Measurements from ENCODE around the gene SLC10A2. TPM values are rescaled to one million over a fixed set of nuclear protein-coding genes. Genes with fewer than 3 reads are reported as not detected.

SLC10A2 gene
- total RNA-seq, 1 donor from 2014 or later: not detected

DNA sequence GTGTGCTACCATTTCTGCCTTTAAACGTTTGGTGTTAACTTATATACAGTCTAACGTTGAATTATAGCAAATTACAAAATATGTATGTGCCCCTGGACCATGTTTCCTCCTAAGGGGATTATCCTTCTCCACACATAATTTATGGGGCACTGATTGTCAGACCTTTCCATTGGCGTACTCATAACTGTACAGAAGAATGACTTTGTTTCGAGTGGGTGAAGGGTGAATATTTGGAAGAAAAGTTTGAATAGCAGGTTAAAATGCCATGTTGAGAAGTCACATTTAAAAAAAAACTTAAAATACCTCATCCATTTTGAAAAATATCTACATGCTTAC lies 58.8 kb downstream of the SLC10A2 start:
- Mint-ChIP-seq H3K27me3 (ENCODE audit: unreplicated experiment) (peaks cover 3% of the 10 kb centered on the region), H3K9me3 (ENCODE audit: unreplicated experiment) (no peaks in the 10 kb centered on the region), H3K4me1 (ENCODE audit: unreplicated experiment) (no peaks in the 10 kb centered on the region), H3K36me3 (ENCODE audit: low read depth, unreplicated experiment) (no peaks in the 10 kb centered on the region), H3K4me3 (ENCODE audit: unreplicated experiment) (no peak overlapping the region), H3K27ac (ENCODE audit: unreplicated experiment) (no peak overlapping the region)
- no peak for DNase-seq (ENCODE audit: low spot score)
- TF ChIP-seq, protein P1, sequence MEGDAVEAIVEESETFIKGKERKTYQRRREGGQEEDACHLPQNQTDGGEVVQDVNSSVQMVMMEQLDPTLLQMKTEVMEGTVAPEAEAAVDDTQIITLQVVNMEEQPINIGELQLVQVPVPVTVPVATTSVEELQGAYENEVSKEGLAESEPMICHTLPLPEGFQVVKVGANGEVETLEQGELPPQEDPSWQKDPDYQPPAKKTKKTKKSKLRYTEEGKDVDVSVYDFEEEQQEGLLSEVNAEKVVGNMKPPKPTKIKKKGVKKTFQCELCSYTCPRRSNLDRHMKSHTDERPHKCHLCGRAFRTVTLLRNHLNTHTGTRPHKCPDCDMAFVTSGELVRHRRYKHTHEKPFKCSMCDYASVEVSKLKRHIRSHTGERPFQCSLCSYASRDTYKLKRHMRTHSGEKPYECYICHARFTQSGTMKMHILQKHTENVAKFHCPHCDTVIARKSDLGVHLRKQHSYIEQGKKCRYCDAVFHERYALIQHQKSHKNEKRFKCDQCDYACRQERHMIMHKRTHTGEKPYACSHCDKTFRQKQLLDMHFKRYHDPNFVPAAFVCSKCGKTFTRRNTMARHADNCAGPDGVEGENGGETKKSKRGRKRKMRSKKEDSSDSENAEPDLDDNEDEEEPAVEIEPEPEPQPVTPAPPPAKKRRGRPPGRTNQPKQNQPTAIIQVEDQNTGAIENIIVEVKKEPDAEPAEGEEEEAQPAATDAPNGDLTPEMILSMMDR (IDR thresholded peaks at IDR 0.05; ENCODE audit: unreplicated experiment): no peak

DNA sequence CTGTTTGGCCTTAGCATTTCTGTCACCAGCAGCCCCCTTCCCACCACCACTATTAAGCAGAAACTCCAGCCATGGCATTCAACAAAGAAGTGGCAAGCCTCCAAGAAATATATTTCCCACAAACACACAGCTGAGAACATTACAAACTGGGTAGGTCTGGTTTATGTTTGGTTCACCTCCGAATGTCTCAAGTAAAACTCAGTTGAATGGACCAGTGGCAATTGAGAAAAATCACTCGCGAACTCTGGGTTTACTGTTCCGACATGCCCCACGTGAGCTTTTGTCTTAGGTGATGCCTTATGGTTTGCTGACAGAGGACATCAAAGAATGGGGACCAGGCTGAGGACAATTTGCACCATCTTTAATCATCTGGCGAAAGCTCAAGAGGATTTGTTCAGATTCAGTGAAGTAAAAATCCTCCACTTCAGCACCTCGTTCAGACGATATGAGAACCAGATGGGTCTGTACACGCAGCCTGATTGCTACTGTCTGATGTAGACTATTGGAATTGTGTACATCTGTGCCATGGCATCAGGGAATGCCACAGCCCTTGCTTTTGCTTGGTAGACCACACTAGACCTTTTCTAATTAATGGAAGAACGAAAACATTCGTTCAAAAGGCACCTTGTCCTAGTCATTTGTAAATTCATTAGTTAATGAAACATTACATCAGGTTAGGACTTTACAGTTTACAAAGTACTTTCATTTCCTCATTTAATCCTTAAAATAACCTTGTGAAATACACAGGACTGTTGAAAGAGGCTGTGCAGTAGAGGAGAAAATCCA lies 59.4 kb downstream of the SLC10A2 start:
- Mint-ChIP-seq H3K9me3 (ENCODE audit: unreplicated experiment) (no peaks in the 10 kb centered on the region), H3K27ac (ENCODE audit: unreplicated experiment) (no peak overlapping the region), H3K4me1 (ENCODE audit: unreplicated experiment) (no peaks in the 10 kb centered on the region), H3K4me3 (ENCODE audit: unreplicated experiment) (no peak overlapping the region), H3K36me3 (ENCODE audit: low read depth, unreplicated experiment) (no peaks in the 10 kb centered on the region), H3K27me3 (ENCODE audit: unreplicated experiment) (peaks cover 3% of the 10 kb centered on the region)
- DNase-seq (ENCODE audit: low spot score): no peak
- TF ChIP-seq, protein P1 (IDR thresholded peaks at IDR 0.05; ENCODE audit: unreplicated experiment): no peak

DNA sequence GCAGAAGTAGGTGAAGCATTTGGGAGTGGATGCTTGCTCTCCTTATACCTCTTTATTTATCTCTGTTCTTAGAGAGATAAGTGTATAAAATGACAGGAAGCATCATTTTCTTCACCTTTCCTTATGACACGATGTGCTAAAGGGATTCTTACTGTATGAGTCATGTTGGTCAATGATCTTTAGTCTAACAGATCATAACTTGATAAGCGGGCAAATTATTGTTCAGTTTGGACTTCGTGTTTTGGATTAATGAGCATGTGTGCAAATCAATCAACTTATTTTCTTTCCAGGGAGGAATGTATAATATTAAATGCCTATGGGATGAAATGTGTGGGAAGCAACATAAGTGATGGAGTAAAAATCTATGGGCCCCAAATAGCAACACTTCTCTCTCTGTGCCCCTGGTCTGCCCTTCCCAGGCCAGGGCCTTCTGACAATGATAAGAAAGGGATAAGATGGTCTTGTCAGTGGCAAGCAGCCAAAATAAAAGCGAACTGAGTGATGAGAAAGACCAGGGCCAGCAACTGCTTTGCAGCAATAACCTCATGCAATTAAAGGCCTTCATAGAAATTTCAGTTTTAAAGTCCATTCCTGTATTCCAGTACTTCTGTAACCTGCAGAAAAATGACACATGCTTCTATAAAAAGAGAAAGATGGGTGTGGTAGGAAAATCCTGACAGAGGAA lies 61.4 kb downstream of the SLC10A2 start:
- no peaks in the 10 kb centered on the region for H3K9me3 Mint-ChIP-seq (ENCODE audit: unreplicated experiment)

DNA sequence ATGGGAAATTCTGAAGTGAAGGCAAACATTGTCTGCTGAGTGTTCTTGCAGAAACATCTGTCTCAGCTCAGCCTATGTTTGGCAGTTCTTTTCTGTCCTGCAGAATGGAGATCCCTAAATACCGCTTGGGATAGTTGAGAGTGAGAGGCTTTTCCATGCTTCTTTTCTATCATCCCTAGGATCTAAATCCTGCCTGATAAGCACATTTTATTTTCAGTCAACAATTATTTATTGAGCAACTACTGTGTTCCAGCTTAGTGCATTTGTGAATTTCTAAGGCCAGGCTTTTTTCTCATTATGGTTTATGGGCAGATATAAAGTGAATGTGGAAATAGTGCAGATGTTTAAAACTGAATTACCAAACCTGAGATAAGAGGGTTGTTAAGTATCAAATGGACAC lies 62.6 kb downstream of the SLC10A2 start:
- DNase-seq (ENCODE audit: low spot score): no peak
- no peaks in the 10 kb centered on the region for H3K36me3 Mint-ChIP-seq (ENCODE audit: low read depth, unreplicated experiment)
- H3K27ac Mint-ChIP-seq (ENCODE audit: unreplicated experiment): no peak overlapping the region
- H3K4me3 Mint-ChIP-seq (ENCODE audit: unreplicated experiment): no peak overlapping the region
- H3K4me1 Mint-ChIP-seq (ENCODE audit: unreplicated experiment): no peaks in the 10 kb centered on the region
- TF ChIP-seq, protein P1 (IDR thresholded peaks at IDR 0.05; ENCODE audit: unreplicated experiment): no peak
- H3K27me3 Mint-ChIP-seq (ENCODE audit: unreplicated experiment): peaks cover 3% of the 10 kb centered on the region
- no peaks in the 10 kb centered on the region for H3K9me3 Mint-ChIP-seq (ENCODE audit: unreplicated experiment)

More for the DNA sequence above, 61.4 kb downstream of the SLC10A2 start:
- Mint-ChIP-seq H3K4me3 (ENCODE audit: unreplicated experiment) (no peak overlapping the region), H3K27ac (ENCODE audit: unreplicated experiment) (no peak overlapping the region), H3K36me3 (ENCODE audit: low read depth, unreplicated experiment) (no peaks in the 10 kb centered on the region), H3K27me3 (ENCODE audit: unreplicated experiment) (peaks cover 3% of the 10 kb centered on the region), H3K4me1 (ENCODE audit: unreplicated experiment) (no peaks in the 10 kb centered on the region)
- no peak for DNase-seq (ENCODE audit: low spot score)
- TF ChIP-seq, protein P1 (IDR thresholded peaks at IDR 0.05; ENCODE audit: unreplicated experiment): no peak

DNA sequence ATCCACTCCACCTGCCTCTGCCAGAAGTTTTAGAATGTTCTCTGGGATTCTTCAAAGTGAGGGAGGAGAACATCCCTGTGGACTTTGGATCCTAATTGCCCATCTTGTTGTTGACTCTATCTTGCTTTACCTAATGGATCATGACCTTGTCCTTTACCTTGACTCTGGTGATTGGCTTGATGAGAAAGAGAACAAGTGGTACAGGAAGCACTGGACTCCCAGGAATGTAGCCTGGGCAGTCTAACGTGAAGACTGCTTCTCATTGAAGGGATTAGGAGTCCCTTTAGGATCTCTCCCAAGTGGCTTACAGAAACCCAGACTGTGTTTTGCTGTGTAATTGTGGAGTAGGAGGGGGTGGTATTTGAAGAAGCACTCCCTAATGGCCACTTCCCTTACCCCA lies 63.9 kb downstream of the SLC10A2 start:
- H3K36me3 Mint-ChIP-seq (ENCODE audit: low read depth, unreplicated experiment): no peaks in the 10 kb centered on the region
- H3K4me1 Mint-ChIP-seq (ENCODE audit: unreplicated experiment): no peaks in the 10 kb centered on the region
- no peak overlapping the region for H3K27ac Mint-ChIP-seq (ENCODE audit: unreplicated experiment)
- no peak for DNase-seq (ENCODE audit: low spot score)
- H3K9me3 Mint-ChIP-seq (ENCODE audit: unreplicated experiment): peaks cover 3% of the 10 kb centered on the region
- H3K4me3 Mint-ChIP-seq (ENCODE audit: unreplicated experiment): no peak overlapping the region
- TF ChIP-seq, protein P1 (IDR thresholded peaks at IDR 0.05; ENCODE audit: unreplicated experiment): no peak
- H3K27me3 Mint-ChIP-seq (ENCODE audit: unreplicated experiment): no peaks in the 10 kb centered on the region

All from endothelial cell (in vitro differentiated cells).